HG03342 (cell line): ENCODE results near the gene COL12A1.
"Not testable (repeated sequence)": the region's sequence is repeated elsewhere in the genome, so short reads cannot be mapped to it uniquely, and the experiment has no call there.

Experiments used
- ATAC-seq: cut with Tn5 transposase; IDR thresholded peaks from one replicate; pipeline ENCODE4 v1.9.1; 2021; ENCODE audit warnings: mild to moderate bottlenecking, moderate library complexity; ENCODE audit not compliant: unreplicated experiment

The COL12A1 gene

DNA sequence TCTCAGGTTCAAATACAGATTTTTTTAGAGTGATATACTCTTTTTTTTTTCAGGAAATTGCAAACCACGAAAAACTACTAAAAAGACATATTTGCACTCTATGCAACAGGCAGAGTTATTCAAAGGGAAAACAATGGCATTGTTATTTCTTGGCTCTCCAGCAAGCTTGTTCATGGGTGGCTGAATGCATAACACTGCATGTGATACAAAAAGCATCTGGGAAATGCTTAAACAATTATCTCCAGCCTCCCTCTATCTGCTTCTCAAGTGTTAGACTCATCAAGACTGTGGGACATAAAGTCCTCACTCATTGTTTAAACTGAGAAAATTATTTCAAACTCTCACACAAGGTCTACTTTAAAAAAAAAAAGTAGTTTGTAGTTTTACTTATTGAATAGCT is 7.3 kb upstream of the COL12A1 start:
- no peak for ATAC-seq

DNA sequence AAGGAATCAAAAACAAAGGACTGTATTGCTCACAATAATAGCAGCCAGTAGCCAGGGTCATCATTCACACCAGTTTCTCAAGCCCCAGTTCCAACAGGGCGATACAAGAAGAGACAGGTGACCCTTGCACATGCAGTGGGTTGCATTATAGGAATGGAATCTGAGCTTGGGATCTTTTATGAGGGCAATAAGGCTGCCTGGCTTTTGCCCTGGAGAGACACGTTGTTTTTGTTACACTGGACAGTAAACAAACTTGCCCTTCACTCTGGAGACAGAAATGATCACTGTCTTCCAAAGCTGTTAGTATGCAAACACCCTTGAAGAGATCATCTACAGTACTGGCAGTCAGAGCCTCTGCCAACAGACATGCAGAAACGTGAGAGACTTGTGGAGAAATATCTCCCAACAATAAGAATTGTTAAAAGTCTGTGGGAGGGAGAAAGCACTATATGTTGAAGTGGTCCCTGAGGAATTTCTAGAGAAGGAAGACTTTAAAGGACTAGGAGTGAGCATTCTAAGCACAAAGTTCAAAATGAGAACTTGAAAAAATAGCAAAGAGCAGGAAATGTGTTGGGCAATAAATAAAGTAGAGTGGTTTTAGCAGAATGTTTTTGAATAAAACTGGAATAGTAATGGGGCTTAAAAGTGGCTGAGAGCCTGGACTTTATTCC is 6.2 kb upstream of the COL12A1 start:
- no peak for ATAC-seq

GRCh38 chr6:75210885-75211739 is 5.3 kb upstream of the COL12A1 start:
- no peak for ATAC-seq

DNA sequence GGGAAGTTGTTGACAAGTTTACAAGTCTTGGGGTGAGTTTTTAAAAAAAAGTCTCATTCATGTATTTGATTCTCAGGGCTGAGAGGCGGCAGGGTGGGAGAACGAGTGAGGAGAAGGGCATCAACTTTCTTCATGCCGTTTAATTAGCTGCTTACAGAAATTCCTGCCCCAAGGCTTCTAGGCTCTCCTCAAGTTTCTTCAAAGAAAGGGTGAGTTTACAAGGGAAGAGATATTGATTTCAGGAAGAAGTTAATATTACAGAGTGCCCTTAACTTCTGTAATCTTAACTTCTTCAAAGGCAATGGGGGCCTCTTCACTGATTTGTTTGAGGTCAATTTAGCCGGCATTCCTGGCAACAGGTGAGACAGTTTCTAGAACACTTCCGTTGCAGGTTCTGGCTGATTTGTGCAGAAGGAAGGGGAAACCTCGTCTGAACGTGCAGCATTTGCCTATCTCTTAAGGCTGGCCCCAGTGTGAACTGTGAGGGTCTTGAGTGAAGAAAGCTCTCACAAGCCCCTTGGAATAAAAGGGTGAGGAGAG is 3.4 kb upstream of the COL12A1 start:
- no peak for ATAC-seq

GRCh38 chr6:75208298-75209183 is 2.7 kb upstream of the COL12A1 start:
- ATAC-seq = peak; percentile 76

DNA sequence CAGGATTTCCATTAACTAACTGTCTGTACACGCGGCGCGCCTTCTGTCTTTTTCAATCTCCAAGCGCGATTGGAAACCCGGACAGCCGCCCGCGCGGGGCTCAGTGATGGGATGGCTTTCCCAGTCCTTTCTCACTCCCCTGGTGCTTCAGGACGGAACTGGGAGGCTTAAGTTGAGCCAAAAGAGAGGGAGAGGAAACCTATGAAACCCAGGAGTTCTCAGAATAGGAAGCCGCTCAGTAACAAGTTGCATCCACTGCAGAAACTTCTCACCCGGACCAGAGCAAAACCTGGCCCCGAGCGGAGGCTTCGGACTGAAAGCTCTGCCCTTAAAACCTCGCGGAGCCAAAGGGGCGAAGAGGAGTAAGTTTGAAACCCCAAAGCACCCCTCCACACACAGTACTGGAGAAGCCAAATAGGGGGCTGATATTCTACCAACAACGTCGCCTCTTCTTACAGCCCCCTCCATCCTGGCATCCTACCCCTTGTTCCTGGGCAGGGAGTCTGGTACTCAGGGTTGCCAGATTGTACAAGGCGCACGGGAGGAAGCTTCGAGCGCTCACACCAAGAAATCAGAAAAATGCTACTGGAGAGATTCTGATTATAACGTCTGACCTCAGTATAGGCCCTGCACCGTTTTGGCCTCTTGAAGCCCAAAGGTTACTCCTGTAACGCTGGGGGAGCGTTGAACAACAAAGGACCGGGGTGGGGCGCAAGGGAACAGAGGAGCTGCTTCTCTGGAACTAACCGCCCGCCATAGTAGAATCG is 906 bp upstream of the COL12A1 start:
- no peak for ATAC-seq

DNA sequence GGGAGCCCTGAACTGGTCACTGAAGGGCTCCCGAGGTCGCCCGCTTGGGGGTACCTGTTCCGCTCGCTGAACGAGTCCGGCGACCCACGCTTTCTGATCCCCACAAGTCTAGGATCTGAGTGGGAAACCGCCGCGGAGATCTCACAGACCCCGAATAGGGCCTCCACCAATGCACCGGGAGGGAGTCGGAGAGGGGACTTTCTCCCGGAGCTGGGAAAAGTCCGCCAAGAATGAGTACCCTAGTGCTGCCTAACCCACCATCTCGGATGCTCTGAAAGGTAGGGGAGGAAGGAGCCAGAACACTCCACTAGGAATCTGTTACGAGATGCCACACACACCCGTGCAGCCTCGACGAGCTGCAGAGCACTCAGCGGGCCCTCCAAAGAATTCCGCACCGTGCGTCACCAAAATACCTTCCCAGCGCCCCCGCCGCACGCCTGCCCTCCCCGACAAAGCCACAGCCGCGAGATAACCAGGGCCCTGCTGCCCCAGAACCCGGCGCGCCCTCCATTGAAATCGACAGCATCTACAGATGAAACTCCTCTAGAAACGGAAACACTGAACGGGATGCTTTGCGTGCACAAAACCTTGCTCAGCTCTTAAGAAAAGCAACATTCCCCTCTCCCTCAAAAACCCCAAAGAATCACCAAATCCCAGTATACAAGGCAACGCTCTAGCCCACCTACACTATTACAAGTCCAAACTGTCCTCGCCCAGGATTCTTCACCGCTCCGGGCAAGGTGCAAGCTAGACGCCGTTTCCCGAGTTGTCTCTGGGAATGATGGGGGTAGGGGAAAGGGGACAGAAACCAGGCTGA is 686 bp downstream of the COL12A1 start:
- no peak for ATAC-seq

- ATAC-seq = no peak
Observed at GRCh38 chr6:75204217-75204958, 1.5 kb downstream of the COL12A1 start.

GRCh38 chr6:75203721-75204120 is 2.1 kb downstream of the COL12A1 start:
- ATAC-seq = no peak

DNA sequence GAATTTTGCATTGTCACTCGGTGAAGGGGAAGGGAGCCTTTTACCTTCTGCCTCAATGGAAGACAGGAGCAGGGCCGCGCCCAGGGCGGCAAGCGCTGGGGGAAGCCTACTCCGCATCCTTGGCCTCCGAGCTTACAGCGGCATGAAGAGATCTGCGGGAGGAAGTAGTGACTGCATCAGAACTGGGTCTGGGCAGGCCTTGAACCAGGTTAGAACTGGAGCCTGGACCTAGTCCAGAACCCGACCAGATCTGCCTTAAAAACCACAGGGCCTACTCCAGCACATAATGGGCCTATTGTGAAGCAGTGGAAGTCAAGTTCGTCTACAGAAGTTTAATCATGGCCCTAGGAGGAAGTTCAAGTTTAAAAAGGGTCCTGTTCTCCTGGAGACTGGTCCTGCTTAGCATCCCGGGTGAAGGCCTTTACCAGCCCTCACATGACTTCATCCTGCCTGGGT is 3.1 kb downstream of the COL12A1 start:
- ATAC-seq = no peak

DNA sequence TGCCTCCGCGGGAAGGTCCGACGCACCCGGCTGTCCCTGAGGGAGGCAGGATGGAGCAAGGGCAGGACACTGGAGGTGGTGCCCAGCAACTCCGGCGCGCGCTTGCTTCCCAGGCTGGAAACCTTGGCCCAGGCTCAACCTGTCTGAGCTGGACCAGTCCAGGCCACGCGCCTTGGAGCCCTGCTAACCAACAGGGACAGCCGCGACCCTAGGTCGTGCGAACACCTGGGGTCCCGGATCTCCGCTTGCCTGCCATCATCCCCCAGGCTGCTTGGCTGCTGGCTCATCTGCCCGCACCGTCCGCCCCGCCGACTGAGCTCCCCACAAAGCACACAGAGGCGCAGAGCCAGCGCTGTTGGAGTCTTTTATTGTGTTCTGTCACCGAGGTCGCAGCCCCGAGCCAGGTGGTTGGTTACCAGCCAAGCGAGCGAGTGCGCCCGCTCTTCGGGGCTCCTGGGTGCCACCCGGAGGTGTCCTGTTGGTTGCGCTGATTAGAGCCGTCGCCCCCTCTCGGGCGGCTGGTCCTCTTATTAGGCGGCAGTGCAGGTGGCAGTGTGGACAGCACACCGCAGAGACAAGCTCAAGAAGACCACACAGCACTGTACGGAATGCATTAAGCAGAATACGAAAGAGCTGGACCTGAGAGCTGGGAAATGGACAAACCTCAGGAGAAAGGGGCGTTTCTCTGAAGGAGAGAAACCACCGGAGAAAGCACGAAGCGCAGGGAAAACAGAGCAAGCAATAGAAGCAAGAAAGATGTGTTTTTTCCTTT is 3.8 kb downstream of the COL12A1 start:
- ATAC-seq = no peak

DNA sequence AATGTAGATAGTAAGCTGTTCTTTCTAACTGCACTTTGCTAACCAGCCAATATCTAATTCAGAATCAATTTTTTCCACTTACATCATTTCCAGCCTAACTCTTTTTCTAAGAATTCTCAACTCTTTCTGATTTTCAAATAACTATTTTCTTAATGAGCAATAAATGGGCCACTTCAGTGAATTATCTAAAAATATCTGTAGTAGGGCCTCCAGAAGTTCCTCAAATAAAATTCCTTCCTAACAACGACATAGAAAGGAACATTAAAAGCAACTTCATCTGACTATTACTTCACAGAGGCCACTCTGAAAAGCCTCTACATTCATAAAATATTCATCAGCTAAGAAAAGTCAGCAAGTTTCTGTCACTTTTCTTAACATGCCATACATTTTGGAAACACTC is 4.8 kb downstream of the COL12A1 start:
- no peak for ATAC-seq

GRCh38 chr6:75199889-75200288 is 6.0 kb downstream of the COL12A1 start:
- no peak for ATAC-seq

- no peak for ATAC-seq
Observed at GRCh38 chr6:75196081-75196687, 9.7 kb downstream of the COL12A1 start.

GRCh38 chr6:75188221-75188925 is 17.5 kb downstream of the COL12A1 start:
- ATAC-seq = no peak

GRCh38 chr6:75186581-75186980 is 19.3 kb downstream of the COL12A1 start:
- ATAC-seq = not testable (repeated sequence)

DNA sequence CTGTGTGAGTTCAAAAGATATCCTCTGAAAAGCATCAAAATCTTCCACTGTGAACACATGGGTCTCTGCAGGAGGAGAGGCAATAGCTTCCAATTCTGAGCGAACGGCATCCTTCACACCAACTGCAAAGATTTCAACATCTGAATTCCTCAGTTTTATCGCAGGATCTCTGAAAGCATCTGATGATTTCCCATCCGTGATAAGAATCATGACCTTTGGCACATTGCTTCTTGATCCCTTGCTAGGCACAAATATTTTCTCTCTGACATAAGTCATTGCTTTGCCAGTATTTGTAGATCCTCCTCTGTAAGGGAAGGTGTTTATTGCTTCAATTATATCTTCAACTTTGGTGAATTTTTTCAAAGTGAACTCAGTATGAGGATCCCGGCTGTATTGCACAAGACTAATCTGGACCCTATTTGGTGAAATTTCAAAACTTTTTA is 22.7 kb downstream of the COL12A1 start:
- no peak for ATAC-seq
